K562 (cell line): Measurements from ENCODE around the gene SIRT7. TPM values are rescaled to one million over a fixed set of nuclear protein-coding genes. Genes with fewer than 3 reads are reported as not detected.

Source experiments
- ATAC-seq: fragments of 200-7000 bp; cut with Tn5 transposase; 3 replicates; pipeline ENCODE4 v1.9.1; 2020; ENCODE audit warnings: moderate library complexity
- BruUV-seq: library from RNA; stranded (reverse); fragments of 400-500 nt; replicated peaks from 2 replicates; lab custom pipeline; 2021; lab: Mats Ljungman, UMichigan
- CTCF ChIA-PET: fragments of 300-600 bp; formaldehyde crosslinking; extraction: SDS; loops from one replicate; lab custom pipeline; 2021; ENCODE audit warnings: low intra/inter-chr PET ratio; lab: Yijun Ruan, JAX
- POLR2A ChIA-PET: fragments of 300-600, 350-650 bp; sonication (Branson Sonifier 250); formaldehyde crosslinking; extraction: SDS; loops from one replicate; lab custom pipeline; 2021; ENCODE audit warnings: antibody characterized with exemption, inconsistent platforms; lab: Yijun Ruan, JAX
- DNase-seq, 4 experiments: peaks; one replicate each; pipeline versions ENCODE4 v3.0.0 to v3.0.0-alpha.2; 2011 to 2018; ENCODE audit warnings: low spot score in 3 of 4, mixed read lengths in 3 of 4; ENCODE audit errors: extremely low read depth in 1 of 4
- FAIRE-seq: peaks from 2 replicates; lab custom pipeline; 2011; peaks lifted over from hg19 to GRCh38; lab: Jason Lieb, UNC
- H2AFZ ChIP-seq: 2 replicates; pipeline ENCODE4 v1.6.0; 2011; ENCODE audit warnings: low read depth, low read length, control low read depth, inconsistent platforms
- H3K27ac ChIP-seq: fragments of 200-600 bp; 3 replicates; pipeline ENCODE4 v1.8.0; 2011; ENCODE audit warnings: low read depth, mild to moderate bottlenecking, control low read depth, inconsistent platforms, low read length, moderate library complexity, mixed read lengths; ENCODE audit errors: extremely low read depth
- H3K27me3 ChIP-seq, 2 experiments: fragments of 300-600 bp in 1 of 2; 2 replicates in 1 of 2; 3 replicates in 1 of 2; pipeline versions ENCODE4 v1.6.0 to v1.8.0; 2011; ENCODE audit warnings: inconsistent platforms in 2 of 2, low read length in 2 of 2, mild to moderate bottlenecking in 1 of 2, mixed read lengths in 1 of 2, moderate library complexity in 1 of 2; ENCODE audit not compliant: control insufficient read depth in 2 of 2, insufficient read depth in 2 of 2
- H3K36me3 ChIP-seq: fragments of 300-600 bp; 3 replicates; pipeline ENCODE4 v1.8.0; 2011; ENCODE audit warnings: mild to moderate bottlenecking, low read length, inconsistent platforms; ENCODE audit not compliant: control insufficient read depth, insufficient read depth
- H3K4me1 ChIP-seq, 2 experiments: fragments of 200-600 bp in 1 of 2; replicated peaks in 1 of 2; 2 replicates in 1 of 2; 3 replicates in 1 of 2; pipeline versions ENCODE4 v1.5.1 to v1.8.0; 2011; ENCODE audit warnings: inconsistent platforms in 2 of 2, low read length in 2 of 2, mild to moderate bottlenecking in 1 of 2, mixed read lengths in 1 of 2, moderate library complexity in 1 of 2; ENCODE audit not compliant: control insufficient read depth in 2 of 2, insufficient read depth in 2 of 2
- H3K4me2 ChIP-seq: 2 replicates; pipeline ENCODE4 v1.6.1; 2011; ENCODE audit warnings: low read length, control low read depth, inconsistent platforms, mixed read lengths; ENCODE audit not compliant: insufficient read depth
- H3K4me3 ChIP-seq: fragments of 200-600 bp; sonication (generic), shearing (Covaris generic); 2 replicates; pipeline ENCODE4 v1.5.1; 2016; ENCODE audit warnings: control low read depth, inconsistent platforms
- H3K79me2 ChIP-seq: fragments of 200-600 bp; 3 replicates; pipeline ENCODE4 v1.8.0; 2011; ENCODE audit warnings: low read length, inconsistent platforms; ENCODE audit not compliant: control insufficient read depth, insufficient read depth
- H3K9ac ChIP-seq, 2 experiments: 2 replicates each; pipeline versions ENCODE4 v1.6.0 to v1.6.1; 2011; ENCODE audit warnings: low read depth in 2 of 2, low read length in 2 of 2, control low read depth in 1 of 2, inconsistent platforms in 1 of 2, mild to moderate bottlenecking in 1 of 2, mixed read lengths in 1 of 2; ENCODE audit not compliant: insufficient read depth in 1 of 2
- H3K9me1 ChIP-seq: one replicate; pipeline ENCODE4 v1.6.0; 2011; ENCODE audit warnings: inconsistent platforms, mild to moderate bottlenecking, low read length, moderate library complexity; ENCODE audit not compliant: control insufficient read depth, insufficient read depth
- H3K9me3 ChIP-seq: replicated peaks from 2 replicates; pipeline ENCODE4 v1.5.1; 2011; ENCODE audit warnings: low read depth, low read length, inconsistent platforms; ENCODE audit not compliant: control insufficient read depth, insufficient read depth
- H4K20me1 ChIP-seq: replicated peaks from 2 replicates; pipeline ENCODE4 v1.6.1; 2011; ENCODE audit warnings: low read length, inconsistent platforms, mixed read lengths; ENCODE audit not compliant: control insufficient read depth, insufficient read depth
- BRD9 ChIP-seq: fragments of 450-650 bp; IDR thresholded peaks from 2 replicates; pipeline ENCODE4 v1.6.1; 2018; ENCODE audit warnings: low read depth; ENCODE audit not compliant: partially characterized antibody
- CCNT2 ChIP-seq: IDR thresholded peaks from 2 replicates; pipeline ENCODE4 v1.6.1; 2011; ENCODE audit warnings: borderline replicate concordance, low read depth, mild to moderate bottlenecking, moderate library complexity, mixed read lengths, low read length; ENCODE audit not compliant: insufficient read length; ENCODE audit errors: extremely low read depth
- CHD1 ChIP-seq: fragments of 200-600 bp; sonication (generic); IDR thresholded peaks from one replicate; pipeline ENCODE4 v1.6.1; 2012; ENCODE audit warnings: mild to moderate bottlenecking, moderate library complexity, low read length, inconsistent platforms
- CXXC5 ChIP-seq: fragments of 250-450 bp; sonication (Bioruptor Pico); IDR thresholded peaks from 2 replicates; pipeline ENCODE4 v1.8.0; 2022; ENCODE audit warnings: inconsistent platforms, mild to moderate bottlenecking, moderate library complexity
- DMBX1 ChIP-seq: fragments of 250-450 bp; sonication (Bioruptor Pico); IDR thresholded peaks from 2 replicates; pipeline ENCODE4 v1.8.0; 2022; ENCODE audit warnings: inconsistent platforms, mild to moderate bottlenecking, moderate library complexity, borderline replicate concordance
- ELF1 ChIP-seq: fragments of 200-800 bp; sonication (Bioruptor generic); IDR thresholded peaks from 2 replicates; pipeline ENCODE4 v1.6.1; 2016; ENCODE audit warnings: missing genetic modification characterization, missing compliant biosample characterization
- EP300 ChIP-seq: IDR thresholded peaks from 2 replicates; pipeline ENCODE4 v1.6.1; 2012; ENCODE audit warnings: low read length, improper control_type of control experiment
- ESRRB ChIP-seq: fragments of 250-450 bp; sonication (Bioruptor Pico); IDR thresholded peaks from 2 replicates; pipeline ENCODE4 v1.5.0; 2020; ENCODE audit warnings: mild to moderate bottlenecking, moderate library complexity, borderline replicate concordance
- FOXK2 ChIP-seq, 2 experiments: fragments of 450-650 bp; IDR thresholded peaks in 1 of 2; conservative IDR thresholded peaks in 1 of 2; 2 replicates each; pipeline ENCODE4 v1.6.1; 2016; ENCODE audit warnings: low read depth in 2 of 2, mild to moderate bottlenecking in 1 of 2
- HDAC1 ChIP-seq, 2 experiments: fragments of 450-650 bp; IDR thresholded peaks; 2 replicates each; pipeline ENCODE4 v1.6.1; 2016 to 2017; ENCODE audit warnings: inconsistent platforms in 1 of 2, mild to moderate bottlenecking in 1 of 2, moderate library complexity in 1 of 2
- KLF6 ChIP-seq: fragments of 250-450 bp; sonication (Bioruptor Pico); IDR thresholded peaks from 2 replicates; pipeline ENCODE4 v1.4.0; 2020; ENCODE audit warnings: mild to moderate bottlenecking, moderate library complexity, borderline replicate concordance
- NKRF ChIP-seq: fragments of 450-650 bp; IDR thresholded peaks from 2 replicates; pipeline ENCODE4 v1.6.1; 2016; ENCODE audit warnings: borderline replicate concordance
- NR2C1 ChIP-seq, 2 experiments: fragments of 450-650 bp; IDR thresholded peaks; 2 replicates each; pipeline ENCODE4 v1.6.1; 2017; ENCODE audit warnings: mild to moderate bottlenecking in 2 of 2, antibody characterized with exemption in 1 of 2, inconsistent platforms in 1 of 2, missing compliant biosample characterization in 1 of 2, missing genetic modification characterization in 1 of 2
- SMARCE1 ChIP-seq: fragments of 450-650 bp; IDR thresholded peaks from 2 replicates; pipeline ENCODE4 v1.7.1; 2016; ENCODE audit warnings: mild to moderate bottlenecking
- SOX6 ChIP-seq: fragments of 450-650 bp; IDR thresholded peaks from 2 replicates; pipeline ENCODE4 v1.6.1; 2014; ENCODE audit warnings: mild to moderate bottlenecking
- SP1 ChIP-seq: sonication (generic); formaldehyde crosslinking; IDR thresholded peaks from 2 replicates; pipeline ENCODE4 v1.8.1; 2022; ENCODE audit warnings: mild to moderate bottlenecking, missing genetic modification reagents
- WGBS: fragments of 100-300 bp; shearing (Covaris generic); methylation state at CpG from one replicate; pipeline ENCODE4 v1.1.6; 2016; ENCODE audit warnings: low coverage, mixed read lengths; ENCODE audit not compliant: insufficient coverage; ENCODE audit errors: missing lambda C conversion rate; 5-methylcytosine and 5-hydroxymethylcytosine counted together
- in situ Hi-C: fragments of 300-500 bp; cut with MboI; formaldehyde crosslinking; loops from 4 replicates; pipeline ENCODE4 v1.15.0; 2018; ENCODE audit warnings: inconsistent platforms, mixed read lengths
- intact Hi-C: fragments of 100-400 bp; cut with micrococcal nuclease; formaldehyde crosslinking; loops from 2 replicates; pipeline ENCODE4 v1.14.2; 2022
- polyA plus RNA-seq, 8 experiments: library from polyadenylated mRNA; depleted of rRNA in 4 of 8; stranded (reverse) in 5 of 8; unstranded in 3 of 8; fragments of >200 nt; fragmentation: Nextera tagmentation in 2 of 8; fragmentation: Illumina TruSeq in 1 of 8; extraction: Ambion mirVana in 2 of 8; extraction: Trizol in 1 of 8; gene quantifications; 2 replicates each; pipeline versions ENCODE4 v1.2.1 to v1.2.3, GENCODE V29; 2011 to 2014; ENCODE audit warnings: inconsistent platforms in 1 of 8, missing spikeins in 1 of 8
- total RNA-seq, 7 experiments: library from RNA; depleted of rRNA in 6 of 7; stranded (reverse); fragments of >200 nt in 6 of 7; fragmentation: Illumina TruSeq in 2 of 7; extraction: Trizol in 2 of 7; gene quantifications; 2 replicates each; pipeline versions ENCODE4 v1.2.1 to v1.2.3, GENCODE V29; 2011 to 2021; ENCODE audit warnings: low replicate concordance in 1 of 7
- TF ChIP-seq, protein P1 (sequence below): fragments of 250-450 bp; sonication (Bioruptor Pico); IDR thresholded peaks from 2 replicates; pipeline ENCODE4 v1.4.0; 2020; ENCODE audit warnings: mild to moderate bottlenecking, moderate library complexity

Gene SIRT7
- total and polyA plus RNA-seq, 9 of the 15 experiments (the other 6 are each of a cell fraction or from before 2014, with no cell fraction given), result 1.6 to 54.8 (median 20.3) TPM

DNA sequence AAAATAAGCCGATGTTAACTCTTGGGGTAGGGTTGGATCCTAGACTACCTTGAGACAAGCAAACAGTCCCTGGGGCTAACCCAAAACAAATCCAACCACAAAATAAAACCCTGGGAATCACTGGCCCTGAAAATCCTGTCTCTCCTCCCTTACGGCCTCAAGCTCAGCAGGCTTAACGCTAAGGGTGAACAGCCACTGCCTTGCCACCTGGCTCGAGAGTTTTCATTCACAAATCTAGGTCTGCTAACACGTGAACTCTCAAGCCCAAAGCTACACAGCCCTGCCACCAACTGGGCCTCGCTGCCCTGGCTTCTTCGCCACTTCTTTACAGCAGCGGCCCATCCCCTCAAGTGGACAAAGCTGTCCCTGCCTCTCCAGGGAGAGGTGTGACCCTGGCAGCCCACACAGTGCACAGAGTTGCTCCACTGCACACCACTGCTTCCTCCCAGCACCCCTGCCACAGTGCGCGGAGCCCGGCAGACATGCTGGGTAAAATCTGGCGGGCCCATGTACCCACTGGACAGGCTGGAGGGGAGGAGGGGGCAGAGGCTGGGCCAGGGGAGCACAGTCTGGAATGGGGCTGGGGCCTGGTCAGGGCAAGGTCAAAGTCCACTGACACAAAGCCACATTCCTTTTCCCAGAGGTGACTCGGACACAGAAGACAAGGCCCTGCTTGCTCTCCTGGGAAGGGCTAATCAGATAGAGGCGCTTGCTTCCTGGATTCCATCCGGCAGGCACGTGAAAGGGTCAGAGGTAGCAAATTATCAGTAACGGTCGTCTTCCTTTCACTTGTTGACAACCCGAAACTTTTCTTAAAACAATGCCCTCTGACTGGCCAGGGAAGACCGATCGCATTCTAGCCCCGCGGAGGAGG, 7.8 kb downstream of the SIRT7 start:
- in situ Hi-C loops, result no loop called here
- H3K79me2 ChIP-seq, result peaks cover 24% of the 10 kb centered on the region
- H2AFZ ChIP-seq, result no peak overlapping the region
- 15% methylated on average over 21 of the region's 23 CpGs for WGBS
- peaks cover 31 to 93% of the 10 kb centered on the region in 2 experiments for H3K4me1 ChIP-seq
- ChIA-PET CTCF (interaction anchor here (0.6 kb wide), 2 partner anchors 44 to 280 kb away, joined by 3 to 4 read pairs; no protein-coding TSS in a partner anchor), POLR2A (interaction anchor here (0.6 to 5.4 kb wide), 7 partner anchors 11 to 188 kb away, joined by 3 to 46 read pairs (median 3); no protein-coding TSS in a partner anchor)
- H3K9ac ChIP-seq, result peak overlapping the region; percentile 61 to 99
- peak overlapping the region; percentile 82 for H3K4me2 ChIP-seq
- ATAC-seq (peak; percentile 5; the same call in 2 of the 3 replicates), FAIRE-seq (peak; percentile 90), DNase-seq (peak in 1 of 4 experiments; percentile 69)
- no TSS peak for BruUV-seq
- H3K27ac ChIP-seq, result peak overlapping the region; percentile 78
- peaks cover 14% of the 10 kb centered on the region for H4K20me1 ChIP-seq
- peaks cover 84% of the 10 kb centered on the region; the same call in 2 of the 3 replicates for H3K36me3 ChIP-seq
- peaks cover 6% of the 10 kb centered on the region for H3K9me1 ChIP-seq
- H3K4me3 ChIP-seq, result peak overlapping the region; percentile 93
- H3K9me3 ChIP-seq, result no peaks in the 10 kb centered on the region
- no peaks in the 10 kb centered on the region for H3K27me3 ChIP-seq
- intact Hi-C loops, result no loop called here
- TF ChIP-seq BRD9, result no peak
- peak in 1 of 2 experiments; percentile 62; a peak in 1 of 4 replicates for TF ChIP-seq HDAC1 (IDR thresholded peaks at IDR 0.05)
- TF ChIP-seq CHD1, result peak; percentile 21
- TF ChIP-seq SP1 (CRISPR knock-in tag), result peak; percentile 56; the same call in 1 of the 2 replicates
- no peak for TF ChIP-seq ESRRB (CRISPR knock-in tag)
- TF ChIP-seq SOX6, result peak; percentile 74
- peak; percentile 82 for TF ChIP-seq EP300
- peak; percentile 35; the same call in 1 of the 2 replicates for TF ChIP-seq DMBX1 (CRISPR knock-in tag)
- TF ChIP-seq NR2C1 (IDR thresholded peaks at IDR 0.05), result peak; percentile 87
- TF ChIP-seq NR2C1 (tag; IDR thresholded peaks at IDR 0.05), result peak; percentile 93
- 0 out of 2 replicates have a peak, but pooled peaks have one; percentile 22 for TF ChIP-seq SMARCE1
- TF ChIP-seq, protein P1, sequence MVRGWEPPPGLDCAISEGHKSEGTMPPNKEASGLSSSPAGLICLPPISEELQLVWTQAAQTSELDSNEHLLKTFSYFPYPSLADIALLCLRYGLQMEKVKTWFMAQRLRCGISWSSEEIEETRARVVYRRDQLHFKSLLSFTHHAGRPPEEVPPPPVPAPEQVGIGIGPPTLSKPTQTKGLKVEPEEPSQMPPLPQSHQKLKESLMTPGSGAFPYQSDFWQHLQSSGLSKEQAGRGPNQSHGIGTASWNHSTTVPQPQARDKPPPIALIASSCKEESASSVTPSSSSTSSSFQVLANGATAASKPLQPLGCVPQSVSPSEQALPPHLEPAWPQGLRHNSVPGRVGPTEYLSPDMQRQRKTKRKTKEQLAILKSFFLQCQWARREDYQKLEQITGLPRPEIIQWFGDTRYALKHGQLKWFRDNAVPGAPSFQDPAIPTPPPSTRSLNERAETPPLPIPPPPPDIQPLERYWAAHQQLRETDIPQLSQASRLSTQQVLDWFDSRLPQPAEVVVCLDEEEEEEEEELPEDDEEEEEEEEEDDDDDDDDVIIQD (CRISPR knock-in tag), result no peak
- TF ChIP-seq CXXC5 (CRISPR knock-in tag), result peak; percentile 22; the same call in 1 of the 2 replicates
- peak in 1 of 2 experiments; percentile 42; a peak in 1 of 4 replicates for TF ChIP-seq FOXK2 (conservative IDR thresholded peaks at IDR 0.05 in 1 of 2, IDR thresholded peaks at IDR 0.05 in 1 of 2; ENCODE audit: low read depth in 2 of 2)
- 0 out of 2 replicates have a peak, but pooled peaks have one; percentile 23 for TF ChIP-seq KLF6
- TF ChIP-seq CCNT2, result peak; percentile 12
- TF ChIP-seq ELF1 (tag), result peak; percentile 64
- 0 out of 2 replicates have a peak, but pooled peaks have one; percentile 53 for TF ChIP-seq NKRF
